Memory B cell (primary cell): ENCODE measurements around the gene WRAP73.
"Not testable (repeated sequence)": the region's sequence is repeated elsewhere in the genome, so short reads cannot be mapped to it uniquely, and the experiment has no call there.

Source experiments
- ATAC-seq: fragments of 150-1000 bp; cut with Tn5 transposase; 2 replicates; pipeline ENCODE4 v1.10.0; 2021; ENCODE audit warnings: low read depth, mild to moderate bottlenecking, moderate library complexity
- DNase-seq, 2 donors: peaks; one replicate each; pipeline ENCODE4 v3.0.0; 2022; ENCODE audit warnings: low spot score in 2 of 2
- H3K27ac Mint-ChIP-seq: one replicate; pipeline ENCODE4 v1.8.0; 2022; ENCODE audit warnings: mild to moderate bottlenecking, moderate library complexity, mixed read lengths
- H3K27me3 Mint-ChIP-seq: one replicate; pipeline ENCODE4 v1.8.0; 2022; ENCODE audit warnings: mixed read lengths
- H3K36me3 Mint-ChIP-seq: one replicate; pipeline ENCODE4 v1.8.0; 2022; ENCODE audit warnings: mild to moderate bottlenecking, mixed read lengths
- H3K4me1 Mint-ChIP-seq: one replicate; pipeline ENCODE4 v1.8.0; 2022; ENCODE audit warnings: mixed read lengths
- H3K4me3 Mint-ChIP-seq: one replicate; pipeline ENCODE4 v1.8.0; 2022; ENCODE audit warnings: mild to moderate bottlenecking, moderate library complexity, mixed read lengths
- H3K9me3 Mint-ChIP-seq: one replicate; pipeline ENCODE4 v1.8.0; 2022; ENCODE audit warnings: mixed read lengths

Gene WRAP73

GRCh38 chr1:3628445-3628844 lies 21.5 kb downstream of the WRAP73 start:
- Mint-ChIP-seq H3K27me3 (no peaks in the 10 kb centered on the region), H3K4me3 (no peak overlapping the region), H3K9me3 (no peaks in the 10 kb centered on the region)

GRCh38 chr1:3627515-3628253 lies 22.2 kb downstream of the WRAP73 start:
- ATAC-seq (no peak), DNase-seq (no peak)
- Mint-ChIP-seq H3K9me3 (no peaks in the 10 kb centered on the region), H3K4me1 (peaks cover 31% of the 10 kb centered on the region), H3K27me3 (no peaks in the 10 kb centered on the region), H3K27ac (no peak overlapping the region), H3K36me3 (no peaks in the 10 kb centered on the region), H3K4me3 (no peak overlapping the region)

More at GRCh38 chr1:3628445-3628844, 21.5 kb downstream of the WRAP73 start:
- no peak for ATAC-seq
- Mint-ChIP-seq H3K27ac (no peak overlapping the region), H3K36me3 (no peaks in the 10 kb centered on the region), H3K4me1 (peaks cover 23% of the 10 kb centered on the region)
- DNase-seq = no peak

GRCh38 chr1:3626025-3626424 lies 23.9 kb downstream of the WRAP73 start:
- H3K27me3 Mint-ChIP-seq = no peaks in the 10 kb centered on the region

GRCh38 chr1:3625151-3625907 lies 24.6 kb downstream of the WRAP73 start:
- DNase-seq (peak in 1 of 2 donors; percentile 43), ATAC-seq (peak; percentile 21)
- H3K36me3 Mint-ChIP-seq = no peaks in the 10 kb centered on the region
- H3K4me1 Mint-ChIP-seq = peaks cover 38% of the 10 kb centered on the region
- no peaks in the 10 kb centered on the region for H3K9me3 Mint-ChIP-seq
- H3K27me3 Mint-ChIP-seq = no peaks in the 10 kb centered on the region
- peak overlapping the region; percentile 90 for H3K4me3 Mint-ChIP-seq
- peak overlapping the region; percentile 95 for H3K27ac Mint-ChIP-seq

More at GRCh38 chr1:3626025-3626424, 23.9 kb downstream of the WRAP73 start:
- H3K4me3 Mint-ChIP-seq = peak overlapping the region; percentile 90
- H3K4me1 Mint-ChIP-seq = peaks cover 40% of the 10 kb centered on the region
- peak overlapping the region; percentile 28 for H3K27ac Mint-ChIP-seq
- no peaks in the 10 kb centered on the region for H3K9me3 Mint-ChIP-seq
- ATAC-seq (no peak), DNase-seq (no peak)
- no peaks in the 10 kb centered on the region for H3K36me3 Mint-ChIP-seq

- no peaks in the 10 kb centered on the region for H3K9me3 Mint-ChIP-seq
- no peaks in the 10 kb centered on the region for H3K36me3 Mint-ChIP-seq
- peaks cover 34% of the 10 kb centered on the region for H3K4me1 Mint-ChIP-seq
- H3K27me3 Mint-ChIP-seq = no peaks in the 10 kb centered on the region
- peak; percentile 98 to 99 for DNase-seq
- H3K4me3 Mint-ChIP-seq = peak within 1 kb of the TSS; percentile 90
- H3K27ac Mint-ChIP-seq = peak within 1 kb of the TSS; percentile 95
- ATAC-seq = peak; percentile 92
Observed at GRCh38 chr1:3624200-3625136, 25.4 kb downstream of the WRAP73 start, which contains the start of gene TPRG1L. TPRG1L (plus strand) TSS chr1:3625015; CDS start chr1:3625073, 58 bp downstream.

- peak overlapping the region; percentile 90 for H3K4me3 Mint-ChIP-seq
- H3K27ac Mint-ChIP-seq = peak overlapping the region; percentile 95
- ATAC-seq (no peak), DNase-seq (no peak)
- peaks cover 39% of the 10 kb centered on the region for H3K4me1 Mint-ChIP-seq
- no peaks in the 10 kb centered on the region for H3K27me3 Mint-ChIP-seq
- no peaks in the 10 kb centered on the region for H3K36me3 Mint-ChIP-seq
- no peaks in the 10 kb centered on the region for H3K9me3 Mint-ChIP-seq
Observed at GRCh38 chr1:3623441-3624199, 26.3 kb downstream of the WRAP73 start.

GRCh38 chr1:3622102-3622501 lies 27.8 kb downstream of the WRAP73 start:
- not testable (repeated sequence) for H3K27me3 Mint-ChIP-seq, H3K4me3 Mint-ChIP-seq, H3K36me3 Mint-ChIP-seq, DNase-seq, H3K27ac Mint-ChIP-seq, H3K9me3 Mint-ChIP-seq, ATAC-seq
- peaks cover 39% of the 10 kb centered on the region for H3K4me1 Mint-ChIP-seq

- H3K27me3 Mint-ChIP-seq, ATAC-seq, H3K27ac Mint-ChIP-seq, DNase-seq, H3K36me3 Mint-ChIP-seq, H3K4me3 Mint-ChIP-seq, H3K9me3 Mint-ChIP-seq: not testable (repeated sequence)
- peaks cover 39% of the 10 kb centered on the region for H3K4me1 Mint-ChIP-seq
Observed at GRCh38 chr1:3621151-3621671, 28.7 kb downstream of the WRAP73 start.

GRCh38 chr1:3620708-3621107 lies 29.2 kb downstream of the WRAP73 start:
- ATAC-seq = no peak
- Mint-ChIP-seq H3K4me3 (no peak overlapping the region), H3K27ac (no peak overlapping the region)

GRCh38 chr1:3618881-3619671 lies 30.8 kb downstream of the WRAP73 start:
- DNase-seq (peak; percentile 78 to 83), ATAC-seq (peak; percentile 97)
- Mint-ChIP-seq H3K9me3 (no peaks in the 10 kb centered on the region), H3K4me1 (peaks cover 28% of the 10 kb centered on the region), H3K36me3 (no peaks in the 10 kb centered on the region), H3K4me3 (no peak overlapping the region), H3K27ac (no peak overlapping the region), H3K27me3 (peaks cover 4% of the 10 kb centered on the region)

More at GRCh38 chr1:3620708-3621107, 29.2 kb downstream of the WRAP73 start:
- Mint-ChIP-seq H3K4me1 (peaks cover 36% of the 10 kb centered on the region), H3K36me3 (no peaks in the 10 kb centered on the region), H3K9me3 (no peaks in the 10 kb centered on the region), H3K27me3 (peaks cover under 1% of the 10 kb centered on the region)
- DNase-seq = no peak

- no peak overlapping the region for H3K27ac Mint-ChIP-seq
- H3K4me3 Mint-ChIP-seq = no peak overlapping the region
- peaks cover 22% of the 10 kb centered on the region for H3K4me1 Mint-ChIP-seq
- H3K27me3 Mint-ChIP-seq = peaks cover 9% of the 10 kb centered on the region
- H3K36me3 Mint-ChIP-seq = no peaks in the 10 kb centered on the region
- no peaks in the 10 kb centered on the region for H3K9me3 Mint-ChIP-seq
- no peak for DNase-seq
- ATAC-seq = no peak
Observed at GRCh38 chr1:3618531-3618880, 31.4 kb downstream of the WRAP73 start.

GRCh38 chr1:3617806-3618345 lies 32.0 kb downstream of the WRAP73 start:
- H3K9me3 Mint-ChIP-seq = no peaks in the 10 kb centered on the region
- no peak overlapping the region for H3K27ac Mint-ChIP-seq
- H3K4me3 Mint-ChIP-seq = no peak overlapping the region
- H3K4me1 Mint-ChIP-seq = peaks cover 16% of the 10 kb centered on the region
- peaks cover 9% of the 10 kb centered on the region for H3K27me3 Mint-ChIP-seq
- DNase-seq (no peak), ATAC-seq (no peak)
- no peaks in the 10 kb centered on the region for H3K36me3 Mint-ChIP-seq
